NCI-H82 treated with DMSO at 0.1 percent for 48 hours (cell line): ENCODE data around the gene GSK3B.
A peak's percentile ranks its signal among the peaks of the same experiment; 100 is the strongest.

Experiments used
- DNase-seq: peaks from one replicate; lab custom pipeline; 2025; ENCODE audit not compliant: unreplicated experiment; lab: John Stamatoyannopoulos, UW

The GSK3B gene

DNA sequence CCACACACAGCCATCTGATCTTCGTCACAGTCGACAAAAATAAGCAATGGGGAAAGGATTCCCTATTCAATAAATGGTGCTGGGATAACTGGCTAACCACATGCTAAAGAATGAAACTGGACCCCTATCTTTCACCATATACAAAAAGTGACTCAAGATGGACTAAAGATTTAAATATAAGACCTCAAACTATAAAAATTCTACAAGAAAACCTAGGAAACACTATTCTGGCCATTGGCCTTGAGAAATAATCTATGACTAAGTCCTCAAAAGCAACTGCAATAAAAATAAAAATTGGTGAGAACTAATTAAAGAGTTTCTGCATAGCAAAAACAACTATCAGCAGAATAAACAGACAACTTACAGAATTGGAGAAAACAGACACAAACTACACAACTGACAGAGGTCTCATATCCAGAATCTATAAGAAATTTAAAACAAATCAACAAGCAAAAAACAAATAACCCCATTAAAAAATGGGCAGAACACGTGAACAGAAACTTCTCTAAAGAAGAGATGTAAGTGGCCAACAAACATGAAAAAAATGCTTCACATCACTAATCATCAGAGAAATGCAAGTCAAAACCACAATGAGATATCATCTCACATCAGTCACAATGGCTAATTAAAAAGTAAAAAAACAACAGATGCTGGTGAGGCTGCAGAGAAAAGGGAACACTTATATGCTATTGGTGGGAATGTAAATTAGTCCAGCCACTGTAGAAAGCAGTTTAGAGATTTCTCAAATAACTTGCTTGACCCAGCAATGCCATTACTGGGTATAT lies 208.3 kb downstream of the GSK3B start:
- no peak for DNase-seq

DNA sequence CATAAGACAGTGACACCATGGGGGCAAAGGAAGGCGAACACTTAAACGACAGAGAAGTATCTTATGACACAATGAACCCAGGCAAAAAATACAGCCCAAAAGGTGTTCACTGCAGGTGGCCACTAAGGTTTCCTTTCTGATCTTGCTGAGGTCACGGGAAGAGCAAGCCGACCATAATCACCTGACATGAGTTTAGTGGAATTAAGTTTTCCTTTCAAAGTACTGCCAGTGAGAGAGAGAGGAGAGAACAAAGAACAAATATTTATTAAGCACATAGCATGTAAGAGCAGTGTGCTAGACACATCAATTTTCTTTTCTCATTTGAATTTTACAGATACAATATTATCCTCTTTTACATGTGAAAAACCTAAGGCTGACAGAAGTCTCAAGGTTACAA lies 210.1 kb downstream of the GSK3B start:
- no peak for DNase-seq

DNA sequence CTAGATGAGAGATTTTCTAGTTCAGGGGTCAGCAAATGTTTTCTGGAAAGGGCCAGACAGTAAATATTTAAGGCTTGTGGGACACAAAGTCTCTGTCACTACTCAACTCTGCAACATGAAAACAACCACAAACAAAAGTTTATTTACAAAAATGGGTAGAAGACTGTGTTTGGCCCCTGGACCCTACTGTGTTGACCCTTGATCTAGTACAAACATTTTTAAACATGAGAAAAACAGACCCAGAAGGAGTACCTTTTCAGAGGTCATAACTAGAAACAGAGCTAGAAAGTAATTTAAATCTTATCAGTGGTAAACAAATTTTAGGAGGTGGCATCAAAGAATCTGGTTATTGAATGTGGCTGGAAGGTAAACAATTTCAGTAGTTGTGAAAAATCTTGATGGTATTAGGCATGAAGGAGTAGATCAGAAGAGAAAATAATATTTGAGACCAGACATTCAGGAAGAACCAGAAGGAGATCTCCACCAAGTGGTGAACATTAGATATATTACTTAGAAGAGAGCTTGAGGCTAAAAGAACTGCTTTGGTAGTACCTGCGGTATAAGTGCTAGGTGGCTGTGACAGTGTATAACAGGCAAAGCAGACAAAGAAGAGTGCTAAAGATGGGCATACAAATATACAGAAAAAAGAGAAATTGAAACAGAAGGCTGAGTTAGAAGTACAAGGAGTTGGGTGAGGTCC lies 210.6 kb downstream of the GSK3B start:
- DNase-seq, result no peak

DNA sequence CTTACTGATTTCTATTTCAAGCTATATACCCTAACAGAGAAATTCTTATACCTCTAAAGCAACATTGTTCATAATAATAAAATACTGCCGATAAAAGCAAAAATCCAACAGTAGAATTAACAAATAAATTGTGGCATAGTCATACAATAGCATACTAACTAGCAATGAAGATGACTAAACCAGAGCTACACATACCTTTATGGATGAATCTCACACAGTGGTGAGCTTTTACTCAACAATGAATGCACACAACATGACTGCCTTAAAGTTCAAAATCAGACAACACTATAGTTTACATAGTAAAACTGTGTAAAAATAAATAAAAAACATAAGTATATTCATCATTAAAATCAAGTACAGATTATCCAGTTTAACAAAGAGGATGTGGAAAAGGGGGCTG lies 213.3 kb downstream of the GSK3B start:
- no peak for DNase-seq

DNA sequence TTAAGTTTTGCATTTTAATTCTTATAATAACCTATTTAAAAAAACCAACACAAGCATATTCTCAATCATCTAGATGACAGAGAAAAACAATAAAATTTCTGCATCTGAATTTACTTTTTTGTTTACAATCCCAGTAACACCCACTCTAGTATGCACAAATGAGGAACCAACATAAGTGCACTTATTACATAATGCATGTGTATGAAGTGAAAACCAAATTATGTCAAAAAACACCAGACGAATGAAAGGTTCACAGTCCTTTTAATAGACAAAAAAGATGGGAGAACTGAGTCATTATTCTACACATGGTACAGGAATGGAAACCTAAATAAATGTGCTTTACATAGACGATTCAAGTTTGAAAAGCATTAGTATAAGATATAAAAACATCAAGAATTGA lies 220.6 kb downstream of the GSK3B start:
- no peak for DNase-seq

DNA sequence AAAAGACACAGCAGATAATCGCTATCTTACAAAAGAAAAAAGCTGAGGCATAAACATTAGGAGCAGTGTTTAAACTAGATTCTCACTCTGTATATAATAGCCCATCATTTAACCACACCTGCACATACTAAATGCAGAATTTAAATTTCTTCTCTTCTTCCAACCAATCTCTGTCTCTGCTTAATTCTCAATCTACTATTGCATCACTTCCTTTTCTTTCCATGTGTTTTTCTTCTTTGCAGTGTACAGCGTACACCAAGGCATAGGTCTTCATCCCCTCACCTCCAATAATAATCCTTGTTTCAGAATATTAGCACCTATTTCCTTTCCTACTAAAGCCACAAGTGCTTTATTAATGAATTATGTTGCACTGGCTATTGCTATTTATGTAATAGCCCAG lies 221.5 kb downstream of the GSK3B start:
- no peak for DNase-seq

DNA sequence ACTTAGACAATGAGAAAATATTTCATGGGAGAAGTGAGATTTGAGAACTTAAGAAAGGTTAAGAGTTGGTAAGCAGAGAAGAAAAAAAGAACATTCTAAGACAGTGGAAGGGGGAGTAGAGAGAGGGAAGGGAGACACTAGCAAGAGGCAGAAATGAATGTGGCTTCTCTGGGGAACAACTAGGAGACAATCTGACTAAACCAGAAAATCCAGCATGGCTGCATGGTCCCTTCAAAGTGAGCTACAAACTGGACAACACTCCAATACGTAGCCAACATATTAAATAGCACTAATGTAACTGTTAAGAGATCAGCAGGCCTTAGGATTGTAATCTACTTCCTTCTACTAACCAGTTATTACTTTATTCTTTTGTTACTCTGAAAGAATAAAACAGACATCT lies 222.7 kb downstream of the GSK3B start:
- no peak for DNase-seq

DNA sequence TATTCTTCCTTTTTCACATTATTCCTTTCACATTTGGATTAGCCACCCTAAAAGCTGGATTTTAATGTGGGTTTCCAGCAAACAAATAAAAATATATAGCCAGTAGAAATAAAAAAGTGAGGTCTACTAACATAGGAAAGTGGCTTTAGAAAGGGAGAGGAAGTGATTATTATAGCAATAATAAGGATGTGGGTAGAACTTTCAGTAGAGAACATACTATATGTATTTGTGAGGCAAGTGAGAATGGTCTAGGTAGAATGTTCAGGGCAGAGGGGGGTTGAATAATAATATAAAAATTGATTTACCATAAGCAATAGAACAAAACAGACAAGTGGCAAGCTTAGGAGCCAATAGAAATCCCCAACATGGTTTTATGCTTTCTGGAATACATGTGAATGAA lies 223.7 kb downstream of the GSK3B start:
- no peak for DNase-seq

DNA sequence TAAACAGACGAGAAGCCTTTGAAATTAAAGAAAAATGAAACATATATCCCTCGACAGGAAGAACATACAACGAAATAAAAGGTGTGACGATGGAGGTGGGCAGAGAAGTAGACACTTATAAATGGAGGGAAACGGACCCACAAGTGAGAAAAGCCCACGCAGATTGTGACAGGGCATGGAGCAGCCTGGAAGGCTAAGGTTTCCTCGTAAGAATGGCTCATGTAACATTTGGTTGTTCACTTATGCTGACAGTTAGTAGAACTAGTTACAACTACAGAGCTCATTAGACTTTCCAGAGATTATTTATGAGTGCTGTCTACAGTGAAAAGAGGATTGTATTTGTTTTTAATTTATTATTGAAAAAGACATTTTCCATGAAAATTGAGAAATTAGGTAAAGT lies 229.8 kb downstream of the GSK3B start:
- DNase-seq, result no peak

DNA sequence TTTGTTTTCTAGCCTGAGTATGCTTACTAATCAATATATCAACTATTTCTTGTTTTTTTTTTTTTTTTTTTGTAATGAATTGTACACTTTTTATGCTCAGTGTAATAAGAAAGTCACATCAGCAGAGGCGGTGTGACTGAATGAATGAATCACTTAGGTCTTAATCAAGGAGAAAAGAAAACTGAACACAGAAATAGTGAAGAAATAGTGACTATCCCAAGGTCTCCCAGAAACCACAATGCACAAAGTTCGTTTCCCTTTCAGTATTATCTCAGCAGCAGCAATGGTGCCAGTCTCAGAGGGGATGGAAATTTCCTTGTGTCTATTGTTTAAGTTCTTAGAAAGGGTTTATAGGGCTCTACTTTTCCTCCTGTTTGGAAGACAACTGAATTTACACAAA lies 231.6 kb downstream of the GSK3B start:
- DNase-seq, result no peak

DNA sequence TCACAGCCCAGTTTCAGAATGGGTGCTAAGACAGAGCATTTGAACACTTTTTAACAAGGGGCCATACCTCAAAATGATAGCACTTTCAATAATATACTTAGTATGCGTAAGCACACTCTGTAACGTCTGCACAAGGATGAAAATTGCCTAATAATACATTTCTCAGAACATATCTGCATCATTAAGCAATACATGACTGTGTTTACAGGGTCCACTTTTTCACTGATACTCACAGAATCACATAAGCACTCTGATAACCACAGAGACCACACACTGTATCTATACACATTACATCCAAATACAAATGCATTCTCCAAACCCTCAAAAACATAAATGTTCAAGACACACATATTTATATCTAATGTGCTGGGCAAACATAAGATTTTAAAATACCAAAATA lies 232.6 kb downstream of the GSK3B start:
- no peak for DNase-seq

DNA sequence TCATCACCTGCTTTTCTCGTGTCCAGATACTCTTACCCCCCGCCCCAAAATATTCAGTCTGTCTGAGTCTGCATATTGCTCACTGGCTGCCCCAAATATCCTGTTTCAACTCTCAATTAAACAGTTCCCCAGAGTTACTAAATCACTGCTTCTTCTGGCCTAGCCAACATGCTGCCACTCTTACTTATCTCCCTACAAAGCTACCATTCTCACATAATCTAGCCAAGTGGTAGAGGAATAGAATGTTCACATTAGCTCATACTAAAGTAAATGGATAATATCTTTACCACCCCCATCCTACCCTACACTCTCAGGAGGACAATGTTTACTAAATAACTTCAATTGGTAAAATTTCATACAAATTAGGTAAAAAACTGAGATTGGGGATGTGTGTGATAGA lies 234.5 kb downstream of the GSK3B start:
- DNase-seq, result no peak

DNA sequence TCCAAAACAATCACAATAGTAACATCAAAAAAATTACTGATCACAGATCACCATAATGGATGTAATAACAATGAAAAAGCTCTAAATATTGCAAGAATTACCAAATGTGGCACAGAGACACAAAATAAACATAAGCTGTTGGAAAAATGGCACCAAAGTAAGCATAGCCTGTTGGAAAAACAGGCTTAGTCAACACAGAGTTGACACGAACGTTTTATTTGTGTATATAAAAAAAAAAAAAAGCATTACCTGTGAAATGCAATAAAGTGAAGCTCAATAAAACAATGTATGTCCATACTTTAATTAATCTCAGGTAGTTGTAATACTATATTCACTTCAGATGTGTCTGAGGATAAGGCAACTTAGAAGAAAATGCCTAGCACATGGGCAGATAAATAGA lies 235.3 kb downstream of the GSK3B start:
- no peak for DNase-seq

DNA sequence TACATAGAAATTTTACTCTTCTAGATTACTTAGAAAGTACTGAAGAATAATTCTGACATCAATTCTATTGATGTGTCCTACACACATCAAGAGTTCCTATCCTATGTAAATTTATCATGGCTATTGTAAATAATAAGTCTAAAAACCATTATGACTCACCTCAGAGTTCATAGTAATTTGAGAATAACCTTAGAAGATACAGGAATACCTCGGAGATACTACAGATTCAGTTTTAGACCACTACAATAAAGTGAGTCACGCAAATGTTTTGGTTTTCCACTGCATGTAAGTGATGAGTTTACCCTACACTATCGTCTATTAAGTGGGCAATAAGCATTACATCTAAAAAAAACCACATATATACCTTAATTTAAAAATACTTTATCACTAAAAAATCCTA lies 237.6 kb downstream of the GSK3B start:
- DNase-seq, result no peak

DNA sequence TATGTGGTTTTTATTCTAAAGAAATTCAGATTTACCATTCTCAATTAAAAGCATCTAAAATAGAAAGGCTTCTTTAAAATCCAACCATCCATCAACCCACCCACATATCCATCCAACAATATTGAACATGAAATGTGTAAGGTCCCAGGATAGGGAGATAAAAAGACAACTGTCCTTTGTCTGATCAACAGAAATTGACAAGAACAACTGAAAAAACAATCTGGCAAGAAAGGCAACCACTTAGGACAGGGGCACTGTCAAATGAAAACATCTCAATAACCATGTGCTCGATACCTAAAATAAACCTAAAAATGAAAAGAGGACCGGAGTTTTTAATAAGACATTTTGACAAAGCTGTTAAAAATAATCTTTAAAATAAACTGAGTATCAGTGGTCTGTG lies 245.1 kb downstream of the GSK3B start:
- DNase-seq, result no peak

DNA sequence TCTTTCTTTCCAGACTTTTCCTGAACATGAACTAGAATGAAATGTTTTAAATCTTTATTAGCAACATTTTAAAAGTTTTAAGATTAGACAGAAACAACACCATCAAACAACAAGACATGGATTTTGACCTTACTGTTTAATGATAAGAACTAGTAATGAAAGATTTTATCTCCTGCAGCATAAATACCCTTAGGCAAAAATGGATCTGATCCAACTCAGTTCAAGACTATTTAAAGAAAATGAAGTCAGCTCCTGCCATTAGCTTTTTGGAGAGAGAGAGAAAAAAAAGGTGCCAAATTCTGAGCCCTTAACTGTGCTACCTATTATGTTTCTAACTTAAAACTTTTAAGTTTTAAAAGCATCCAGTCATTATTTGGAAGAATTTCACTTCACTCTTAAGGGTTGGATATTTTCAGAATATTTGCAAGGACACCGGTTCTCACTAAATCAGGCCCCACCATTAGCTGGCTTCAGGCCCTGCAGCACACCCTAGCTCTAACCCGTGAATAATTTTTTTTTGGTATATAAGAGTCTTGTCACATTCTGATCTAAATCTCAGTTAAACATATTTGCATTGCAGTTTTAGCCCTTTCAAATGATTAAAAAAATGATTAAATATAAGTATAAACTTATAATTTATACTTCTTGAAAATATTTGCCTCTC lies 252.3 kb downstream of the GSK3B start:
- DNase-seq, result no peak

DNA sequence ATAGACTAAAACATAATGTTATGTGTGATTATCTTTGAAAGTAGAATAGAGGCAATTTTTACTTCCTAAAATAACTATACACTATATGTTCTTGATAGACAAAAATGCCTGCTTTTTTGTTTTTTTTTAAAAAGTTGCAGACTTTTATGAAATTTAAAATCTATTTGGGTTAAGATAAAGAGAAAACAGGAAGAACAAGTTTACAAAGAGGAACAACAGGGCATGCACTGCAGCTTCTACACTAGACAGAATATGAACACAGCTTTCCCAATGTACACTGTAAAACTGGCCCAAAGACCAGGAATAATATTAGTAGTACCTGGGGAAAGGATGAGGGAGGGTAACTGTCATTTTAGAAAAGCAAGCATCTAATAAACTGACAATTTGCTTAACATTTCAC lies 258.7 kb downstream of the GSK3B start:
- DNase-seq, result no peak

DNA sequence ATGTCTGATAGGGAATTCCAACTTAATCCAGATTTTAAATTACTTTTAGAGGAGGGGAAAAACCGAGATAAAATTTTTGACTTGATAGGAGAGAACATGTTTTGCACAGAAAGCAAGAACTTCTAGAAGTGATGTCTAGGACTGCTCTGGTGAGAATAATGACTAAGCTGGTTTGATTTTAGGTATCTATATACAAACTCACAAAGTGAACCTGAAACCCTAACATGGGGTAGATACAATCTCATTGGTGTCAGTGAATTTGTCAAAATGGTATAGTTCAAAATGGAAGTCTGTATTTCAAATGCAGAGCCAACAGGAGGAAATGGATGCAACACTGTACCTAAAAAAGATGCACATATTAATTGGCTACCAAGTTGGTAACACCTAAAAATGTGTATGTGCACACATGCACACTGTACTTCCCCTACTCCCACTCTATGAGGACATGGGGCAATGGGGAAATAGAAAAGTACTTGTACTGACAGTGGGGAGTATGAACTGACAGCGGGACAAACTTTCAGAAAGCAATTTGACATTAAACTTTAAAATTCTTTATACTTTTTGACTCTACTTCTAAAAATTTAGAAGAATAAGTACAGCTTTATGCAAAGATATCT lies 259.4 kb downstream of the GSK3B start:
- DNase-seq, result no peak

DNA sequence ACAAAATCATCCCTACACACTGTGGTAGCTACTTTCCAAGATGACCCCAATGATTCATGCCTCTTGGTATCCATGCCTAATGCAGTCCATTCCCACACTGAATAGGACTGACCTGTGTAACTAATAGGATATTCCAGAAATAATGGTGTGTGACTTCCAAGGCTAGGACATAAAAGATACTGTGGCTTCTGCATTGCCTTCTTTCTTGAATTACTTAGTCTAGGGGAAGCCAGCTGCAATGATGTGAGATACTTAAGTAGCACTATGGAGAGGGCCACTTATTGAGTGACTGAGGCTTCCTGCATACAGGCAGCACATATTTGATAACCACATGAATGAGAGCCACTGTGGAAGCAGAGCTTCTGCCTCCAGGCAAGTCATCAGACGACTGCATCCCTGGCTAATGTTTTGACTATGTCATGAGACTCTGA lies 262.3 kb downstream of the GSK3B start:
- no peak for DNase-seq

DNA sequence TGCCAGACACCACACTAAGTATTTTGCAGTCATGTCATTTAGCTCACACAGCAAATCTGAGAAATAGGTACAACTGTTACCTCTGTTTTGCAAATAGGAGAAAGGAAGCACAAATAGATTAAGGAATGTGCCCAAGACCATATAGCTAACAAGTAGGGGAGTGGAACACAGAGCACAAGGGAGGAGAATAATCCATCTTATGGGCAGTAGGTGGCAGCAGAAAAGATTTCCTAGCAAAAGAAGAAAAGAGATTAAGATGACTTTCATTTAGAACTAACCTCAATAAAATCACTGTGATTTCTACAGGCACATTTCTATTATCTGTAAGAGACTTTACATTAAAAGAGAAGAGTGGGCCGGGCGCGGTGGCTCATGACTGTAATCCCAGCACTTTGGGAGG lies 263.2 kb downstream of the GSK3B start:
- no peak for DNase-seq

DNA sequence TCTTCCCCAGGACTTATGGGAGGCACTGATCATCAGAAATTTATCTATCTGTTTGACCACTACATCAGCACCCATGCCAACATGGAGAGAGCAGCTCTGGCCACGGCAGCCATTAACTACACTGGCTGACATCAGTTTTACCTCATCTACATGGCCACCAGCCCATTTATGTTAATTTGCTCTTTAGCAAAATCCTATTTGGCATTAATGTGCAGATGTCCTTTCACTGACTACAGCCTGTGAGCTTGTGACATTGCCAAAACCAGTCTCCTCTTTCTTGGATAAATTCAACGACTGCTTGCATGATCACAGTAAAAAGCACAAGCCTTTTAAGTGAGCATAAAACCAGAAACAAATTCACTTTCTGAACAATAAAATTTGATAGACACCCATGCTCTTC lies 264.8 kb downstream of the GSK3B start:
- peak; percentile 28 for DNase-seq
